Limb (tissue), 2 donors: Measurements from ENCODE around the gene POLN.

Experiments
- DNase-seq, 2 donors: peaks; one replicate each; pipeline ENCODE4 v3.0.0-alpha.2; 2016; ENCODE audit errors: extremely low spot score in 2 of 2

POLN gene

DNA sequence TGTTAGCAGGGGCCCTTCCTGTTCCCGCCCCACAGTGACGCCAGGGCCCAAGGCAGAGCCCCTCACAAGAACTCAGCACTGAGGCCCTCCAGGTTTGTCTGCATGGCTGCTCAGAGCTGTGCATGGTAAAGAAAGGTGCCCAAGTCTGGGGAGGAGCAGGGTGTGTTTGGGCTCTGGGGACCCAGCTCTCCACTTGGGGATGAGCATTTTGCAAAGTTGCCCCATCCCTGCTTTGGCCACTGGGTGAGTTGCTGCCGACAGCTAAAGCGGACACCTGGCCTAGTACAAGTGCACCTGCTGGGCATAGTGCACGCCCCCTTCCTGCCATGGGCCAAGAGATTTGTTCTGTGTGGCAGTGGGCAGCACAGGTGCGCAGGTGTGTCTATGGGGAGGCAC lies 22.0 kb upstream of the POLN start:
- no peak for DNase-seq

GRCh38 chr4:2262944-2263250 lies 21.0 kb upstream of the POLN start:
- no peak for DNase-seq

DNA sequence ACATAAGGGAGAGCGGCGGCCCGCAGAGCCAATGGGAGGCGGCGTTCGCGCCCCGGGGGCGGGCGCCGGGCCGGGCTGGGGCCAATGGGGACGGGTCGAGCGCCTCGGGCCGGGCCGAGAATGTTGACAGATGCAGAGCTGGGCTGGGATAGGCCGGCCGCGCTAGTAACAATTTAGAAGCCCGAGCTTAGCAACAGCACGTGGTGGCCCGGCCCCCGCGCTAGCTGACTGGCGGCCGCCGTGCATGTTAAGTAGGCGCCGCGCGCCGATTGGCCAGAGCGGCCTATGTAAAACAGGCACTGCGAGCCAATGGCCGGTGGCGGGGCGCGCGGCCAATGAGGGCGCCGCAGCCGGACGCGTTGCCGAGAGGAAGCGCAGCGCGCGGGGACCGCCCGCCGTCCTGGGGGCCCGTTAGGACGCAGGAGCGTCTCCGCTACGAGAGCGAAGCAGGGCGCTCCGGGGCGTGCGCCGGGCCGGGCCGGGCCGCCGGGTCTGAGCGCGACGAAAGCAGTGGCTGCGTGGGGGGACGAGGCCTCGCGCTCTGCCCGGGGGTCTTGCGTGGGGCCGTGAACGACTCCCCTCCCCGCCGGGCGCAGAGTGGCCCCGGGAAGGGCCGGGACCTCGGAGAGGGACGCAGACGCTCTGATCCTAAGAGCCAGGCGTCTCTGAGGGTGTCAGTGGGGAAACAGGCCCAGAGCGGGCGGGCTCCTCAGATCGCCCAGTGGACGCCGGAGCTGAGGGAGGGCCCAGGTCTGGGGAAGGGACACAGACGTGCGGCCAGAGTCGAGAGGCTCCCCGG lies 20.4 kb upstream of the POLN start:
- DNase-seq, result peak; percentile 99

DNA sequence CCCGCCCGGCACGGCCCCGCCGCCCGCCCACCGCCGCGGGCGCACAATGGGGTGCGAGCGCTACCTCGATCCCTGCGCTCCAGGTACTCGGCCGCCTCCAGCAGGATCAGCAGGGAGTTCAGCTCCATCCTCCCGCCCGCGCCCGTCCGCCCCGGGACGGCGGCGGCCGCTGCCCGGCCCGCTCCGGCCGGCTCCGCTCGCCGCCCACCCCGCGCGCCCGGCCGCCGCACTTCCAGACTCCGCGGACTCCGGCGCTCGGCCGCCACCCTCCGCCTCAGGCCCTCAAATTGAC lies 19.9 kb upstream of the POLN start, which contains the start of gene MXD4:
Gene MXD4 (minus strand): TSS at position 257 of the 292 bp plus-strand sequence. CDS start 129 bp downstream, at position 128.
- no peak for DNase-seq

- DNase-seq, result peak in 1 of 2 donors; percentile 68
Observed at GRCh38 chr4:2261110-2261852, 19.4 kb upstream of the POLN start.

GRCh38 chr4:2260344-2261109 lies 18.6 kb upstream of the POLN start:
- peak in 1 of 2 donors; percentile 41 for DNase-seq

GRCh38 chr4:2259541-2260343 lies 17.8 kb upstream of the POLN start:
- DNase-seq, result no peak

GRCh38 chr4:2259036-2259540 lies 17.2 kb upstream of the POLN start:
- no peak for DNase-seq

GRCh38 chr4:2258091-2259035 lies 16.4 kb upstream of the POLN start:
- no peak for DNase-seq

DNA sequence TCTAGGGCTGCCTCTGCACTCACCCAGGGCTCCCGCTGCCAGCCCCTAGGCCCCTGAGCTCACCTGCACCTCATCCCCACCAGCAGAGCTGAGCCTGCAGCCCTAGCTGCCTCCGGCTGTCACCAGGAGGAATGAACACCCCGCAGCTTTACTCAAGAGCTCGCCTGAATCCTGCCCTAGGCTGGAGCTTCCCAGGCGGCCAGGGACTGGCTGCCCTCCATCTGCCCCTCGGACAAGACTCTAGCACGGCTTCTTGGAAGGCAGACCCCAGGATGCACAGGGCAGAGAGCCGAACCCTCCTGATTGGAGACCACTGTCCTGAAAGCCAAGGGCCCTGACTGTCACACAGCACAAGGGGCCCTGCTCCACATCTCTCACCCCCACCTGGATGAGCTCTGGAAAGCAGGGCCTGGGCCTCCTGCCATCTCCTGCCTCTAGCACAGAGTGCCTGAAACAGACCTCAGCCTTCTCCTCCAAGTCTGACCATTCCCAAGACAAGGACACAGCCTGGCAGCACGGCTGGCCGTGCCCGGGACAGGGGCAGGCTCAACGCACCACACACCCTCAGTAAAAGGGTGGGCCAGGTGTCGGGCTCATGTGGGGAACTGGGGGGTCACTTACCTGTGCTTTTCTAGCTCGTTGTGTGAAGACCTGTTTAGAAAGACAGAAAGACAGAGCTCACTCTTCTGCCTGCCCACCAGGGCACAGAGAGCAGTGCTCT lies 15.6 kb upstream of the POLN start:
- no peak for DNase-seq

DNA sequence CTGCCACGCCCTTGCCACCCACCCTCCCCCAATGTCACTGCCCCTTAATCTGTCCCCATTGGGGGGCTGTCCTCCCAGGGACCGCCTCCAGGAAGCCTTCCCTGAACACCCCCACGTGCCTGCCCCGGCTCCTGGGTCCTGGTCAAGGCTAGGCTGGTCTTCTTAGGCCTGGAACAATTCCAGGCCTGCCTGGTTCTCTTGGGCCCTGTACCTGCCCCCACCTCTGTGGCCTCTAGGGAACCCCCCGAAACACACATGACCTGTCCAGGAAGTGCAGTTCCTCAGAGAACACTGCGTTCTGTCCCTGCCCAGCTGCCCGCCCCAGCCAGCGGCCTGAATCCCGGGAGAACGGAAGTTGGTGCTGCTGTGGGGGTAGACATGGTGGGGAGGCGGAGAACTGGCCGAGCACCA lies 14.9 kb upstream of the POLN start:
- DNase-seq, result no peak

GRCh38 chr4:2256156-2256731 lies 14.3 kb upstream of the POLN start:
- no peak for DNase-seq

- peak in 1 of 2 donors; percentile 69 for DNase-seq
Observed at GRCh38 chr4:2255501-2256155, 13.7 kb upstream of the POLN start.

- DNase-seq, result no peak
Observed at GRCh38 chr4:2254665-2255500, 13.0 kb upstream of the POLN start.

- no peak for DNase-seq
Observed at GRCh38 chr4:2253160-2254084, 11.5 kb upstream of the POLN start.

DNA sequence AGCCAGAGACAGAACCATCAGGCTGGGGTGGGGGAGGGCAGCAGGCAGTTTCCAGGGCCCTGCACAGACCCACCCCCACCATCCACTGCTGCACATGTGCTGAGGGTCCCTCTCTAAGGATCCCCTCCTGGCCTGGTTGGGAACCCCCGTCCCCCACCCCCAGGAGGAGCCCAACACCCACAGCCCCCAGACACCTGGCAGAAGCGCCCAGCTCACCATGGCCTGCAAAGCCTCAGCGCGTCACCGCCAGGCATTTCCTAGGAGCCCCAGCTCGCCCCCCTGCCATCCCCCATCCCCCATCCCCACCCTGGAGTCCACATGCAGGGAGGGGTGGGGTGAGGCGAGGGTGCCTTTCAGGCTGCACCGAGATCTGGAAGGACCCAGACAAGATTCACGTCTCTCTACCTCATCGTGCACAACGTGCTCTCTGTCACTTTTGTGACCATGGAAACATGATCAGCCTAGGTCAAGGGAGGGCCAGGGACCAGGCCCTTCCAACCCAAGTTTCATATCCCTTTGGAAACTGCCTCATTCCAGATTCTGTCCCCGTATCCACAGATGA lies 10.7 kb upstream of the POLN start:
- no peak for DNase-seq
